Body of pancreas (tissue), 4 donors: Measurements from ENCODE around the gene PAK4.
"Not testable (repeated sequence)": the region's sequence is repeated elsewhere in the genome, so short reads cannot be mapped to it uniquely, and the experiment has no call there.

Experiments
- POLR2A ChIP-seq, 3 donors: fragments of 450-650 bp; IDR thresholded peaks; one replicate each; pipeline ENCODE4 v1.6.1; 2016; ENCODE audit warnings: antibody characterized with exemption in 3 of 3, mild to moderate bottlenecking in 2 of 3
- TF ChIP-seq, protein P1 (sequence below), 7 experiments: fragments of 450-650 bp in 4 of 7; fragments of 200-600 bp in 3 of 7; sonication (generic) in 3 of 7; IDR thresholded peaks; one replicate each; pipeline ENCODE4 v1.5.1; 2016 to 2019; ENCODE audit warnings: antibody characterized with exemption in 7 of 7

- TF ChIP-seq, protein P1, sequence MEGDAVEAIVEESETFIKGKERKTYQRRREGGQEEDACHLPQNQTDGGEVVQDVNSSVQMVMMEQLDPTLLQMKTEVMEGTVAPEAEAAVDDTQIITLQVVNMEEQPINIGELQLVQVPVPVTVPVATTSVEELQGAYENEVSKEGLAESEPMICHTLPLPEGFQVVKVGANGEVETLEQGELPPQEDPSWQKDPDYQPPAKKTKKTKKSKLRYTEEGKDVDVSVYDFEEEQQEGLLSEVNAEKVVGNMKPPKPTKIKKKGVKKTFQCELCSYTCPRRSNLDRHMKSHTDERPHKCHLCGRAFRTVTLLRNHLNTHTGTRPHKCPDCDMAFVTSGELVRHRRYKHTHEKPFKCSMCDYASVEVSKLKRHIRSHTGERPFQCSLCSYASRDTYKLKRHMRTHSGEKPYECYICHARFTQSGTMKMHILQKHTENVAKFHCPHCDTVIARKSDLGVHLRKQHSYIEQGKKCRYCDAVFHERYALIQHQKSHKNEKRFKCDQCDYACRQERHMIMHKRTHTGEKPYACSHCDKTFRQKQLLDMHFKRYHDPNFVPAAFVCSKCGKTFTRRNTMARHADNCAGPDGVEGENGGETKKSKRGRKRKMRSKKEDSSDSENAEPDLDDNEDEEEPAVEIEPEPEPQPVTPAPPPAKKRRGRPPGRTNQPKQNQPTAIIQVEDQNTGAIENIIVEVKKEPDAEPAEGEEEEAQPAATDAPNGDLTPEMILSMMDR (IDR thresholded peaks at IDR 0.05), result not testable (repeated sequence)
- not testable (repeated sequence) for TF ChIP-seq POLR2A (IDR thresholded peaks at IDR 0.05)
Observed at GRCh38 chr19:39095799-39096540, 29.6 kb upstream of the PAK4 start.
